H9 (cell line): ENCODE data around the gene LCP1. TPM values are rescaled to one million over a fixed set of nuclear protein-coding genes. Genes with fewer than 3 reads are reported as not detected.

Experiments
- DNase-seq: peaks from one replicate; pipeline ENCODE4 v3.0.0-alpha.2; 2017
- H2AFZ ChIP-seq: one replicate; pipeline ENCODE4 v1.6.1; 2013; ENCODE audit warnings: mild to moderate bottlenecking, low read length, control low read depth, moderate library complexity
- H2AK5ac ChIP-seq: 2 replicates; pipeline ENCODE4 v1.6.1; 2013; ENCODE audit warnings: low read length, control low read depth, mixed read lengths; ENCODE audit not compliant: insufficient read length
- H2BK120ac ChIP-seq: one replicate; pipeline ENCODE4 v1.6.1; 2013; ENCODE audit warnings: low read depth, mild to moderate bottlenecking, low read length, control low read depth, inconsistent platforms; ENCODE audit not compliant: poor library complexity, severe bottlenecking
- H2BK12ac ChIP-seq: 2 replicates; pipeline ENCODE4 v1.6.1; 2013; ENCODE audit warnings: low read length, control low read depth, mixed read lengths, low read depth; ENCODE audit not compliant: insufficient read length
- H2BK15ac ChIP-seq: 2 replicates; pipeline ENCODE4 v1.6.1; 2013; ENCODE audit warnings: low read depth, low read length, control low read depth
- H2BK20ac ChIP-seq: one replicate; pipeline ENCODE4 v1.6.1; 2013; ENCODE audit warnings: low read depth, mild to moderate bottlenecking, low read length, control low read depth, inconsistent platforms; ENCODE audit not compliant: poor library complexity, severe bottlenecking
- H2BK5ac ChIP-seq: 2 replicates; pipeline ENCODE4 v1.6.1; 2013; ENCODE audit warnings: low read length, control low read depth, mixed read lengths; ENCODE audit not compliant: insufficient read length
- H3K14ac ChIP-seq: 2 replicates; pipeline ENCODE4 v1.6.1; 2013; ENCODE audit warnings: low read length, control low read depth; ENCODE audit not compliant: insufficient read depth
- H3K18ac ChIP-seq: 2 replicates; pipeline ENCODE4 v1.6.1; 2013; ENCODE audit warnings: low read depth, mild to moderate bottlenecking, mixed read lengths, low read length, control low read depth; ENCODE audit not compliant: insufficient read length
- H3K23ac ChIP-seq: 2 replicates; pipeline ENCODE4 v1.6.1; 2013; ENCODE audit warnings: low read length, control low read depth, mixed read lengths, low read depth; ENCODE audit not compliant: insufficient read length
- H3K23me2 ChIP-seq: 2 replicates; pipeline ENCODE4 v1.6.1; 2013; ENCODE audit warnings: low read depth, mild to moderate bottlenecking, mixed read lengths, low read length, control low read depth; ENCODE audit not compliant: insufficient read length, poor library complexity, severe bottlenecking
- H3K27ac ChIP-seq: 2 replicates; pipeline ENCODE4 v1.5.1; 2013; ENCODE audit warnings: low read length, control low read depth, mixed read lengths, low read depth; ENCODE audit not compliant: insufficient read length
- H3K27me3 ChIP-seq: 2 replicates; pipeline ENCODE4 v1.6.1; 2013; ENCODE audit warnings: low read length, control low read depth, inconsistent platforms; ENCODE audit not compliant: insufficient read depth
- H3K4ac ChIP-seq: 2 replicates; pipeline ENCODE4 v1.6.1; 2013; ENCODE audit warnings: low read depth, mild to moderate bottlenecking, control low read depth, inconsistent platforms, low read length, moderate library complexity
- H3K4me1 ChIP-seq: 2 replicates; pipeline ENCODE4 v1.6.1; 2013; ENCODE audit warnings: low read length, control low read depth, inconsistent platforms; ENCODE audit not compliant: insufficient read depth
- H3K4me2 ChIP-seq: 2 replicates; pipeline ENCODE4 v1.6.1; 2013; ENCODE audit warnings: low read length, control low read depth, mixed read lengths; ENCODE audit not compliant: insufficient read length, insufficient read depth
- H3K56ac ChIP-seq: 2 replicates; pipeline ENCODE4 v1.6.1; 2013; ENCODE audit warnings: low read depth, mild to moderate bottlenecking, mixed read lengths, low read length, control low read depth; ENCODE audit not compliant: insufficient read length
- H3K79me1 ChIP-seq: 2 replicates; pipeline ENCODE4 v1.6.1; 2013; ENCODE audit warnings: low read depth, mild to moderate bottlenecking, moderate library complexity, low read length, control low read depth, inconsistent platforms; ENCODE audit not compliant: insufficient read depth, poor library complexity, severe bottlenecking
- H3K79me2 ChIP-seq: 2 replicates; pipeline ENCODE4 v1.6.1; 2013; ENCODE audit warnings: low read length, control low read depth, inconsistent platforms; ENCODE audit not compliant: insufficient read depth
- H3K9ac ChIP-seq: 2 replicates; pipeline ENCODE4 v1.6.1; 2013; ENCODE audit warnings: low read length, control low read depth, mixed read lengths; ENCODE audit not compliant: insufficient read length; ENCODE audit errors: extremely low read depth
- H3K9me3 ChIP-seq: one replicate; pipeline ENCODE4 v1.6.1; 2013; ENCODE audit warnings: low read depth, low read length, inconsistent platforms; ENCODE audit not compliant: control insufficient read depth
- H3T11ph ChIP-seq: one replicate; pipeline ENCODE4 v1.6.1; 2013; ENCODE audit warnings: mild to moderate bottlenecking, low read length, control low read depth, inconsistent platforms
- H4K20me1 ChIP-seq: one replicate; pipeline ENCODE4 v1.6.1; 2013; ENCODE audit not compliant: control insufficient read depth, insufficient read length, insufficient read depth
- H4K5ac ChIP-seq: 2 replicates; pipeline ENCODE4 v1.6.1; 2013; ENCODE audit warnings: low read depth, mild to moderate bottlenecking, mixed read lengths, low read length, control low read depth; ENCODE audit not compliant: insufficient read length
- H4K8ac ChIP-seq: replicated peaks from 2 replicates; pipeline ENCODE4 v1.6.1; 2013; ENCODE audit warnings: low read length, control low read depth, mixed read lengths, low read depth; ENCODE audit not compliant: insufficient read length
- H4K91ac ChIP-seq: 2 replicates; pipeline ENCODE4 v1.6.1; 2013; ENCODE audit warnings: low read depth, mild to moderate bottlenecking, moderate library complexity, mixed read lengths, low read length, control low read depth; ENCODE audit not compliant: insufficient read length
- H3K27ac Mint-ChIP-seq, 3 experiments: 2 replicates in 2 of 3; 3 replicates in 1 of 3; pipeline ENCODE4 v1.8.0; 2020 to 2021; ENCODE audit warnings: mixed read lengths in 3 of 3, mild to moderate bottlenecking in 1 of 3, moderate library complexity in 1 of 3
- H3K27me3 Mint-ChIP-seq: 2 replicates; pipeline ENCODE4 v1.8.0; 2021; ENCODE audit warnings: low read depth, mild to moderate bottlenecking, moderate library complexity, mixed read lengths
- H3K36me3 Mint-ChIP-seq, 3 experiments: 2 replicates in 2 of 3; 3 replicates in 1 of 3; pipeline ENCODE4 v1.8.0; 2020 to 2021; ENCODE audit warnings: low read depth in 3 of 3, mixed read lengths in 3 of 3; ENCODE audit not compliant: insufficient read depth in 1 of 3
- H3K4me1 Mint-ChIP-seq, 2 experiments: 2 replicates each; pipeline ENCODE4 v1.8.0; 2020; ENCODE audit warnings: mixed read lengths in 2 of 2
- H3K4me3 Mint-ChIP-seq, 2 experiments: 2 replicates in 1 of 2; 3 replicates in 1 of 2; pipeline ENCODE4 v1.8.0; 2020 to 2021; ENCODE audit warnings: mild to moderate bottlenecking in 2 of 2, mixed read lengths in 2 of 2, moderate library complexity in 1 of 2
- H3K9me3 Mint-ChIP-seq, 2 experiments: 2 replicates in 1 of 2; 3 replicates in 1 of 2; pipeline ENCODE4 v1.8.0; 2020; ENCODE audit warnings: mild to moderate bottlenecking in 2 of 2, mixed read lengths in 2 of 2, moderate library complexity in 1 of 2
- WGBS: extraction: QIAGEN DNeasy Blood & Tissue Kit; methylation state at CpG from one replicate; pipeline ENCODE4 v1.1.7; 2013; ENCODE audit warnings: missing lambda C conversion rate, low lambda C conversion rate, mixed read lengths; ENCODE audit not compliant: insufficient read length; ENCODE audit errors: extremely low coverage; 5-methylcytosine and 5-hydroxymethylcytosine counted together
- total RNA-seq: library from RNA; stranded (reverse); gene quantifications from 2 replicates; pipeline ENCODE4 v1.2.1, GENCODE V29; 2021
- TF ChIP-seq, protein P1 (sequence below): fragments of 200-600 bp; sonication (generic); conservative IDR thresholded peaks from 3 replicates; pipeline ENCODE4 v1.8.0; 2021; ENCODE audit warnings: antibody characterized with exemption, mild to moderate bottlenecking

The LCP1 gene
- total RNA-seq, 1 experiment from 2014 or later: 0.81 TPM

- no peak overlapping the region for H2AFZ ChIP-seq
- Mint-ChIP-seq H3K27me3 (no peaks in the 10 kb centered on the region), H3K27ac (no peak overlapping the region; a peak in 1 of 7 replicates), H3K4me1 (peaks cover 10 to 11% of the 10 kb centered on the region in 2 experiments), H3K36me3 (no peaks in the 10 kb centered on the region; a peak in 1 of 7 replicates), H3K9me3 (no peaks in the 10 kb centered on the region), H3K4me3 (no peak overlapping the region)
- H3K4me2 ChIP-seq: no peak overlapping the region
- H3K79me1 ChIP-seq: no peaks in the 10 kb centered on the region
- no CpG with 5 or more reads among the region's 4 CpGs for WGBS
- TF ChIP-seq, protein P1, sequence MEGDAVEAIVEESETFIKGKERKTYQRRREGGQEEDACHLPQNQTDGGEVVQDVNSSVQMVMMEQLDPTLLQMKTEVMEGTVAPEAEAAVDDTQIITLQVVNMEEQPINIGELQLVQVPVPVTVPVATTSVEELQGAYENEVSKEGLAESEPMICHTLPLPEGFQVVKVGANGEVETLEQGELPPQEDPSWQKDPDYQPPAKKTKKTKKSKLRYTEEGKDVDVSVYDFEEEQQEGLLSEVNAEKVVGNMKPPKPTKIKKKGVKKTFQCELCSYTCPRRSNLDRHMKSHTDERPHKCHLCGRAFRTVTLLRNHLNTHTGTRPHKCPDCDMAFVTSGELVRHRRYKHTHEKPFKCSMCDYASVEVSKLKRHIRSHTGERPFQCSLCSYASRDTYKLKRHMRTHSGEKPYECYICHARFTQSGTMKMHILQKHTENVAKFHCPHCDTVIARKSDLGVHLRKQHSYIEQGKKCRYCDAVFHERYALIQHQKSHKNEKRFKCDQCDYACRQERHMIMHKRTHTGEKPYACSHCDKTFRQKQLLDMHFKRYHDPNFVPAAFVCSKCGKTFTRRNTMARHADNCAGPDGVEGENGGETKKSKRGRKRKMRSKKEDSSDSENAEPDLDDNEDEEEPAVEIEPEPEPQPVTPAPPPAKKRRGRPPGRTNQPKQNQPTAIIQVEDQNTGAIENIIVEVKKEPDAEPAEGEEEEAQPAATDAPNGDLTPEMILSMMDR: no peak
- no peak overlapping the region for H3K4ac ChIP-seq
- H2AK5ac ChIP-seq: no peak overlapping the region
- no peak overlapping the region for H2BK15ac ChIP-seq
- H3K4me1 ChIP-seq: peaks cover 3% of the 10 kb centered on the region; the same call in 1 of the 2 replicates
- no peak overlapping the region for H4K91ac ChIP-seq
- H2BK12ac ChIP-seq: no peak overlapping the region
- no peak overlapping the region for H3K56ac ChIP-seq
- no peaks in the 10 kb centered on the region for H3K79me2 ChIP-seq
- no peak for DNase-seq
- no peak overlapping the region for H3T11ph ChIP-seq
- no peak overlapping the region for H4K5ac ChIP-seq
- H3K27ac ChIP-seq: no peak overlapping the region
- no peaks in the 10 kb centered on the region for H3K27me3 ChIP-seq
- H2BK5ac ChIP-seq: no peak overlapping the region
- no peak overlapping the region for H3K23ac ChIP-seq
- no peak overlapping the region for H3K14ac ChIP-seq
- no peak overlapping the region for H2BK20ac ChIP-seq
- H2BK120ac ChIP-seq: no peak overlapping the region
- H3K9ac ChIP-seq: no peak overlapping the region
- H4K8ac ChIP-seq: no peak overlapping the region
- no peaks in the 10 kb centered on the region for H3K9me3 ChIP-seq
- H3K23me2 ChIP-seq: no peaks in the 10 kb centered on the region
- no peak overlapping the region for H3K18ac ChIP-seq
- H4K20me1 ChIP-seq: no peaks in the 10 kb centered on the region
Observed at GRCh38 chr13:46116653-46117502, 65.1 kb downstream of the LCP1 start.
